Measurements from ENCODE around the gene SMIM20. TPM values are rescaled to one million over a fixed set of nuclear protein-coding genes. Genes with fewer than 3 reads are reported as not detected.

SMIM20 gene
- total RNA-seq, 2 donors from 2014 or later = 31.6 to 31.8 TPM

DNA sequence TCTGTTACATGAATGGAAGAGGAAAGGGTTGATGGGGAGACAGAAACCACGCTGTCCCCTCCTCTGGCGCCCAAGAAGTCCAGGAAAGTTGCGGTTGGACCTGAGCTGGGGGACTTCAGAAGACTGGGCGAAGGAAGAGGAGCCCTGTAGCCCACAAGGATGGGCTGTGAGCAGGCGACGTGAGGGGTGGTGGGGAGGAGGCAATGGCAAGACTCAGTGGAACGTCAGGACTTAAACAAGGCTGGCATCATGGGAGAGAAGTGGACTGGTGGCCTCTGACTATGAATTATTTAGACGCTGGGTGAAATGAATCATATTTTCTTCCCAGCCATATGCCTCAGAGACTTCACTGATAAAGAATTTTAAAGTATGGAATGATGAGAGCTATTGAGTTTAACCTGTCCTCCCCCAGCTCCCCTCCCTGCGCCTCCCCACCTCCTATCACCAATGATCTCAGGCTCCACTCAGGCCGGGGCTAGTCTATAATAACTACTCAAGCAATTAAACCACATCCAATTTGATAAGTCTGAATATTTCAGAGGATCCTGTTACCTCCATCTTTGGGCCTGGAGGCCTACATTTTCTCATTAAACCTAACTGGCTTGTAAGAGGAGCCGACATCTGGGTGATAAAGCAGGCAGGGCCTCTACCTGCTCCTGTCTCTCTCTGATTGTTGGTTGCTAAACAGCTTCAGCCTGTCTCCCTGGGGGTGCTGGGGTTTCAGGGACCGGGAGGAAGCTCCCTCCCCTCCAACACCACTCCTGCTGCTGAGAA, 63.6 kb downstream of the SMIM20 start:
- intact Hi-C loops (cut with DNase I, micrococcal nuclease) = no loop called here
- ATAC-seq (no peak), DNase-seq (no peak)

DNA sequence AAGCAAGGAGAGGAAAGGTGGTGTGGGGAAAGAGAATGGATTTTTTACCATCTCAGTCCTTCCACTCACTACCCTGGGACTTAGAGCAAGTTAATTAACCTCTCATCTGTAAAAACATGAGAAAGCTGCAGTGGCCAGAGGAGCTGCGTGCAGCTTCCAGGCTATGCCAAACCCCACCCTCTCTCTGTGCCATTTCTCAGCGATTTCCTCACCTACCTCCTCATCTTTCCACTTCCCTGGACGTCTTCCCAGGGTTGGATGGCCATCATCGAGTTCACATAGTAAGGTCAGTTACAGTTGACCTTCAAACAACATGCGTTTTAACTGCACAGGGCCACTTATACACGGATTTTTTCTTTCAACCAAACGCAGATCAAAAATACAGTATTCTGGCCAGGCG, 64.3 kb downstream of the SMIM20 start:
- intact Hi-C loops (cut with DNase I, micrococcal nuclease) = no loop called here
- DNase-seq = no peak
- ATAC-seq = no peak

Other genes with a start within 250 kb of the SMIM20 start
- 100 to 1,000 TPM; 106 to 110 TPM for gene SEL1L3, start 51.2 kb upstream of the SMIM20 start, total RNA-seq

Data from left colon (tissue), 2 donors.